T-helper 17 cell (primary cell): ENCODE data around the gene CRYL1. TPM values are rescaled to one million over a fixed set of nuclear protein-coding genes. Genes with fewer than 3 reads are reported as not detected.

Source experiments
- ATAC-seq: fragments of 150-1000 bp; cut with Tn5 transposase; 2 replicates; pipeline ENCODE4 v1.10.0; 2021; ENCODE audit warnings: mild to moderate bottlenecking, moderate library complexity
- DNase-seq, 3 donors: peaks; one replicate each; pipeline versions ENCODE4 v3.0.0 to v3.0.0-alpha.2; 2020 to 2021
- H3K9me3 ChIP-seq: one replicate; pipeline ENCODE4 v1.7.0; 2013; ENCODE audit warnings: low read length, mild to moderate bottlenecking; ENCODE audit not compliant: control insufficient read depth, poor library complexity, severe bottlenecking
- H3K27ac Mint-ChIP-seq: one replicate; pipeline ENCODE4 v1.8.0; 2022; ENCODE audit warnings: mild to moderate bottlenecking, moderate library complexity, mixed read lengths
- H3K27me3 Mint-ChIP-seq: one replicate; pipeline ENCODE4 v1.8.0; 2022; ENCODE audit warnings: mixed read lengths
- H3K36me3 Mint-ChIP-seq: one replicate; pipeline ENCODE4 v1.8.0; 2022; ENCODE audit warnings: low read depth, mixed read lengths
- H3K4me1 Mint-ChIP-seq: one replicate; pipeline ENCODE4 v1.8.0; 2022; ENCODE audit warnings: mild to moderate bottlenecking, mixed read lengths
- H3K4me3 Mint-ChIP-seq: one replicate; pipeline ENCODE4 v1.8.0; 2022; ENCODE audit warnings: mild to moderate bottlenecking, moderate library complexity, mixed read lengths
- total RNA-seq, 4 donors: library from RNA in 2 of 4; stranded (reverse) in 2 of 4; gene quantifications; one replicate each; pipeline ENCODE4 v1.2.3 and lab custom pipeline; 2022 to 2026

Gene CRYL1
- total RNA-seq, 2 donors from 2014 or later = 17.1 to 18.1 TPM

DNA sequence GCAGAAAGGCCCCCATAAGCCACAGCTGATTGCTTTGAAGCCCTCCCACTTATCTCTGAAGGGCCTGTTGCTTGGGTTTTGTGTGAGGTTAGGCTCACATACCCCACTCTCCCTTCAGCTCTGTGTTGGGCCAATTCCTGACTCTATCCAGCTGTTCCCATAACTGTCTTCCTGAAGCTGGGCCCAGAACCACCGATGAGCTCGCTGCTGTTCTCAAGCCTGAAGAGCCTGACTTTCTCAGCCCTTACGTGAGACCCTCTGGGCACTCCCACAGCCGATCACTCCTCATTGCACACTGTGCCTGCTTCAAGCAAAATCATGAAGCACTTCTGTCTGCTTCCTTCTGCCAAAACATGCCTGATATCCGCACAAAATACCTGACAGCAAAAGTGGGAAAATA lies 124.1 kb downstream of the CRYL1 start:
- H3K36me3 Mint-ChIP-seq = peaks cover 4% of the 10 kb centered on the region
- no peak overlapping the region for H3K4me3 Mint-ChIP-seq
- no peak for DNase-seq
- H3K27ac Mint-ChIP-seq = no peak overlapping the region
- H3K4me1 Mint-ChIP-seq = peaks cover 7% of the 10 kb centered on the region
- H3K27me3 Mint-ChIP-seq = no peaks in the 10 kb centered on the region
- no peak for ATAC-seq
- H3K9me3 ChIP-seq = no peaks in the 10 kb centered on the region

DNA sequence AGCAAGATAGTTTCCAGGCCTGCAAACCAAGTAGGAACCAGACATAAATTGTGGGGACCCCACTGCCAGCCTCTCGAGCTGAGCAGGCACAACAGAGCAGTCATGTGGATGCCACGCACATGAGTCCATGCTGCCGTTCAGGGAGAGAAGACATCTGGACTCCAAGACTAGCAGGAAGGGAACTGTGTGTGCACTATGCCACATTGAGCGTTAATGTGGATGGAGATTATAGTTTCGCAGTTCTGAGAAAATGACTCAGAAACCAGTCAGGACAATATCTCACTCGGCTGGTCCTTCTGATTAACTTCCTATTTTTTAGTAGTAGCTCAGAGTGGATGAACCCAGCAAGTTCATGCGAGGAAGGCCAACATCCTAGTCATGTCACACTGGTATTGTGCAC lies 124.9 kb downstream of the CRYL1 start:
- no peaks in the 10 kb centered on the region for H3K9me3 ChIP-seq
- H3K27me3 Mint-ChIP-seq = no peaks in the 10 kb centered on the region
- H3K36me3 Mint-ChIP-seq = peaks cover 4% of the 10 kb centered on the region
- DNase-seq (no peak), ATAC-seq (no peak)
- H3K27ac Mint-ChIP-seq = no peak overlapping the region
- peaks cover 7% of the 10 kb centered on the region for H3K4me1 Mint-ChIP-seq
- no peak overlapping the region for H3K4me3 Mint-ChIP-seq

- no peak overlapping the region for H3K4me3 Mint-ChIP-seq
- no peaks in the 10 kb centered on the region for H3K9me3 ChIP-seq
- peaks cover 7% of the 10 kb centered on the region for H3K4me1 Mint-ChIP-seq
- H3K27ac Mint-ChIP-seq = no peak overlapping the region
- no peaks in the 10 kb centered on the region for H3K27me3 Mint-ChIP-seq
- DNase-seq (no peak), ATAC-seq (no peak)
- H3K36me3 Mint-ChIP-seq = peaks cover 4% of the 10 kb centered on the region
Measured at GRCh38 chr13:20399961-20400360, 125.7 kb downstream of the CRYL1 start.

DNA sequence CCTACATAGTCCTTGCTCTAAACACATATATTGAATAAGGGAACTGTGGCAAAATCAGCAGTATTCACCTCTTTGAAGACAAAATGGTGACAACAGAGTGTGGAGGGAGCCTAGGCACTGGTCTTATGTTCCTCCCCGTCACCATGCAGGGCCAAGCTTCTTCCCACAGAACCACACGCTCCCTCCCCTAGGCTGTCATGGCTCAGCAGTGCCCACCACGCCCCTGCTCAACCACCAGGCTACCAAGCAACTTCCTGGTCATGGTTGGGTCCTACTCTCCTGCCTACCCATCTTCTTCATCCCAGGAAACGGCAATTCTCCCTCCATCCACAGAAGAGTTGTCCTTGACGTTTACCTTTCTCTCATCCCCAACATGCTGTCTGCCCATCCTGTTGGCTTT lies 126.1 kb downstream of the CRYL1 start:
- no peak overlapping the region for H3K27ac Mint-ChIP-seq
- peaks cover 7% of the 10 kb centered on the region for H3K4me1 Mint-ChIP-seq
- no peak for ATAC-seq

DNA sequence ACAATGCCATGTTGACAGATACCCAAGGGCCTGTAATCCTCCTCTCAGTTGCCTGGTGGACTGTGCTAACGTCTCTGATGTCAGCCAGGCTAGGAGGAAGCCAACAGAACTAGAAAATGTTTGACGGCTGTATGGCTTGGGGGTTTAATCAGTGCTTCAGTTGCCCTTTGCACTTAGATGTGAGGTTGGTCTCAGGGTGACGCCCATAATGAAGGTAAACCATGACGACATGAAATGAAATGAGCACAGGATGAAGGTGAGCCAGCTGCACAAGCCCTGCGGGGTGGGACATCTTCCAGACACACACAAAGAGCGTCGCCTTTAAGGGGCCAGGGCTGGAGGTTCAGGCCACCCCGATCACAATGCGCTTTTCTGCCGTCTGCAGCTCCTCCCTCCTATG lies 127.2 kb downstream of the CRYL1 start:
- ATAC-seq = no peak
- Mint-ChIP-seq H3K27ac (no peak overlapping the region), H3K4me3 (no peak overlapping the region), H3K36me3 (peaks cover 4% of the 10 kb centered on the region), H3K27me3 (no peaks in the 10 kb centered on the region), H3K4me1 (peaks cover 7% of the 10 kb centered on the region)
- no peaks in the 10 kb centered on the region for H3K9me3 ChIP-seq
- no peak for DNase-seq

More for the DNA sequence above, 126.1 kb downstream of the CRYL1 start:
- DNase-seq = no peak
- H3K36me3 Mint-ChIP-seq = peaks cover 4% of the 10 kb centered on the region
- no peaks in the 10 kb centered on the region for H3K27me3 Mint-ChIP-seq
- no peak overlapping the region for H3K4me3 Mint-ChIP-seq
- H3K9me3 ChIP-seq = no peaks in the 10 kb centered on the region

DNA sequence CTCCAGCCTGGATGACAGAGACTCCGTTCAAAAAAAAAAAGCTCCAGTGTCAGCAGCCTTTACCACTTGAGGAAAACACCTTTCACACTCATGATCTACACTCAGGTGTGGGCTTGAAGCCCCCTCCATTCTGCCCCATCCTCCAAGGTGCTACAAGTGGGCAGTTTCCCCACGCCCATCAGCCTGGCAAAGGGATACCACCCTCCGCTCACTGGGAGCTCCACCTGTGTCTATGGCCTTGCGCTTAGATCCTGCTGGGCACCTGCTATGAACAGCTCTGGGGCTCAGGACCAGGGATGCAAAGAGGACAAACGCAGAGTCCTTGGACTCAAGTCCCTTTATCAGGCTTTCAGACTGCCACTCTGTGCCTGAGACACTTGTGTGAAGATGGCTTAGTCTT lies 127.8 kb downstream of the CRYL1 start:
- peaks cover 4% of the 10 kb centered on the region for H3K36me3 Mint-ChIP-seq
- no peaks in the 10 kb centered on the region for H3K27me3 Mint-ChIP-seq
- H3K9me3 ChIP-seq = no peaks in the 10 kb centered on the region
- H3K4me1 Mint-ChIP-seq = peaks cover 7% of the 10 kb centered on the region
- ATAC-seq (no peak), DNase-seq (no peak)
- H3K4me3 Mint-ChIP-seq = no peak overlapping the region
- no peak overlapping the region for H3K27ac Mint-ChIP-seq

DNA sequence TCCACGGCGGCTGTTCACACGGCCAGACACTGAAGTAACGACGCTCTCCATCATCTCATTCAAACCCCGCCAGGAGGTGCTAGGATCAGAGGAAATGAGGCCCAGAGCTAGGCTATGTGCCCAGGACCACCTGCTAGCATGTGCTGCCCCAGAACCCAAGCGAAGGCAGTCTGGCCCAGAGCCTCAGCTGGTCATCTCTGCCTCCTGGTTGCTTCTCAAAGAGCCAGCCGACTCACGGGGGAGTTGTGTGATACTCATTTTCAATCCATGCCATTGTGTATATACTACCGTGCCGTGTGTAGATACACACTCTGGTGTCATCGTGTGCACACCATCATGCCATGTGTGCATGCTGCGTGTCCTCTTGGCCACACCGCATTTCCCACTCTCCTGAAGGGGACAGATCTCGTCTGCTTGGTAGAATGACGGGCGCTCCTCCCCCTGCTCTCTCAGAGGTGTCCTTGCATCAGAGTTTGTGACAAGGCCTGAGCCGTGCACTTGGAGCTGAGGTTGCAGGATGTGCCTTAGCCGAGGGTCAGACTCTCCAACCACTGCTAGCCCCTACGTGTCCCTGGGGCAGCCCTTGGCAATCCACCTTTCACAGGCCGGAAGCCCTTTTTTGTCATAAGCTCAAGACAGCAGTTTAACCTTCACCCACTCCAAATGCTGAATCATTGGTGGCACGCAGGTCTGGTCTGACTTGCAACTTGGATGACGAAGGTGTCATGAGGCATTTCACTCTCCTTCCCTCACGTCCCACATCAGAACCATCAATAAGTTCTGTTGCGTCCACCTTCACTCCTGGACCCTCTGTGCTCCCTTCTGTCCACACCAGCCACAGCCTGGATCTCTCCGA lies 130.4 kb downstream of the CRYL1 start:
- no peak for ATAC-seq
- H3K9me3 ChIP-seq = no peaks in the 10 kb centered on the region
- H3K4me1 Mint-ChIP-seq = no peaks in the 10 kb centered on the region
- no peak overlapping the region for H3K4me3 Mint-ChIP-seq
- H3K36me3 Mint-ChIP-seq = peaks cover 3% of the 10 kb centered on the region
- no peak for DNase-seq
- H3K27me3 Mint-ChIP-seq = no peaks in the 10 kb centered on the region
- H3K27ac Mint-ChIP-seq = no peak overlapping the region

DNA sequence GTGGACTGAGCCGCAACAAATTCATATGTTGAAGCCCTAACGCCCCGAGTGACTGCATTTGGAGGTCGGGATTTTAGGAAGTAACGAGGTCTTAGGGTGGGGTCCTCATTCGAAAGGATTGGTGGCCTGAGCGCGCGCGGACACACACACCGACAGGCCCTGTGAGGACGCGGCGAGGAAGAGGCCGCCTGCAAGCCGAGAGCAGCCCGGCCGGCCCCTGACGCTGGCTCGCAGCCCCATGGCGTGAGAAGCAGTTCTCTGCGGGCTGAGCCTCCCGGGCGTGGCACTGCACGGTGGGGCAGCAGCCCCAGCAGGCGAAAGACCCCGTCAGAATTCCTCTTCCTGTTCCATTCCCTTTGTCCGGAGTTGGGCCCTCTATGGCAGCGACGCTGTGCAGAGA lies 131.2 kb downstream of the CRYL1 start:
- no peaks in the 10 kb centered on the region for H3K27me3 Mint-ChIP-seq
- no peak overlapping the region for H3K27ac Mint-ChIP-seq
- no peaks in the 10 kb centered on the region for H3K36me3 Mint-ChIP-seq
- no peaks in the 10 kb centered on the region for H3K9me3 ChIP-seq
- DNase-seq (no peak), ATAC-seq (no peak)
- H3K4me3 Mint-ChIP-seq = no peak overlapping the region
- H3K4me1 Mint-ChIP-seq = no peaks in the 10 kb centered on the region

GRCh38 chr13:20394169-20394501 lies 131.5 kb downstream of the CRYL1 start:
- H3K9me3 ChIP-seq = no peaks in the 10 kb centered on the region
- DNase-seq = no peak
- Mint-ChIP-seq H3K4me1 (no peaks in the 10 kb centered on the region), H3K4me3 (no peak overlapping the region), H3K36me3 (no peaks in the 10 kb centered on the region), H3K27me3 (no peaks in the 10 kb centered on the region), H3K27ac (no peak overlapping the region)
- no peak for ATAC-seq

GRCh38 chr13:20393273-20394168 lies 132.1 kb downstream of the CRYL1 start:
- no peak overlapping the region for H3K4me3 Mint-ChIP-seq
- no peaks in the 10 kb centered on the region for H3K36me3 Mint-ChIP-seq
- ATAC-seq (no peak), DNase-seq (no peak)
- H3K27ac Mint-ChIP-seq = no peak overlapping the region
- no peaks in the 10 kb centered on the region for H3K27me3 Mint-ChIP-seq
- H3K9me3 ChIP-seq = no peaks in the 10 kb centered on the region
- H3K4me1 Mint-ChIP-seq = no peaks in the 10 kb centered on the region

GRCh38 chr13:20392530-20392929 lies 133.1 kb downstream of the CRYL1 start:
- no peaks in the 10 kb centered on the region for H3K36me3 Mint-ChIP-seq
- no peaks in the 10 kb centered on the region for H3K27me3 Mint-ChIP-seq
- no peak overlapping the region for H3K4me3 Mint-ChIP-seq
- no peak for DNase-seq
- H3K4me1 Mint-ChIP-seq = peaks cover 2% of the 10 kb centered on the region
- ATAC-seq = no peak
- H3K9me3 ChIP-seq = no peaks in the 10 kb centered on the region
- H3K27ac Mint-ChIP-seq = no peak overlapping the region

DNA sequence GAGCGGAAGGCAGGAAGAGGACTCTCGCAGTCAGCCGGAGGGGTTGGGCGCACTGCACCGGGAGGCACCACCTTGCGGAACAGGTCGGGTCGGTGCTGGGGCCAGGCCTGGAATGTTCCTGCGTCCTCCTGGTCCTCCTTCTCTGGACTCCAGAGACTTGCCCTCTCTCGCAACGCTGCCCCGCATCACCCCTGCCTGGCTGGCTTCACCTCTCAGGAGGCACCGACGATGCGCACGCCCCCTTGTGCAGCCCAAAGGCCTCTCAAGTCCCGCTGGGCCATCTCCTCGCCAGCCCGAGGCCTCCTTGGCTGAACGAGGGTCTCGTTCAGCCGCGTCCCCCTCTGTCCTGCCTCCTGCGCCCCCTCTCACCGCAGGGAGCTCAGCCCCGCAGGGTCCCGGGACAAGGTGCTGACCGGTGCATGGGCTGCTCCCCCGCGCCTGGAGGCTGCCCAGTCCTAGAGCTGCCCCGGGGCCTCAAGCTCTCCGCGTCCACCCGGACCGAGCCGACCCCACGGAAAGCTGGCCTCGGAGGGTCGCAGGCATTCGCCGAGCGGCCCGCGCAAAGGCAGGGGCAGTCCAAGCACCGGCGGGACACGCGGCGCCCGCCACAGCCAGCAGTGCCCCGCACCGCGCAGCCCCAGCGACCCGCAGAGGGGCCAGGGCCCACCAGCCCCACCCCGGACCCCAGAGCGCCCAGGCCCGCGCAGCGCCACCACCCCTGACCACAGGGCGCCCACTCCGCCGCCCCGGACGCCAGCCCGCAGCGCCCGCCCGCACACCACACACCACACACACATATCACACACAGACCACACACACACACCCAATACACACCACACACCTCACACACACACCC lies 133.8 kb downstream of the CRYL1 start:
- peaks cover 5% of the 10 kb centered on the region for H3K4me1 Mint-ChIP-seq
- no peaks in the 10 kb centered on the region for H3K36me3 Mint-ChIP-seq
- no peaks in the 10 kb centered on the region for H3K27me3 Mint-ChIP-seq
- no peak for ATAC-seq
- no peak for DNase-seq
- H3K27ac Mint-ChIP-seq = no peak overlapping the region
- H3K4me3 Mint-ChIP-seq = no peak overlapping the region
- H3K9me3 ChIP-seq = no peaks in the 10 kb centered on the region
